Measurements from ENCODE around the gene ELOVL6. TPM values are rescaled to one million over a fixed set of nuclear protein-coding genes. Genes with fewer than 3 reads are reported as not detected.

ELOVL6 gene
- polyA plus RNA-seq, 1 donor from 2014 or later = 21.3 TPM

DNA sequence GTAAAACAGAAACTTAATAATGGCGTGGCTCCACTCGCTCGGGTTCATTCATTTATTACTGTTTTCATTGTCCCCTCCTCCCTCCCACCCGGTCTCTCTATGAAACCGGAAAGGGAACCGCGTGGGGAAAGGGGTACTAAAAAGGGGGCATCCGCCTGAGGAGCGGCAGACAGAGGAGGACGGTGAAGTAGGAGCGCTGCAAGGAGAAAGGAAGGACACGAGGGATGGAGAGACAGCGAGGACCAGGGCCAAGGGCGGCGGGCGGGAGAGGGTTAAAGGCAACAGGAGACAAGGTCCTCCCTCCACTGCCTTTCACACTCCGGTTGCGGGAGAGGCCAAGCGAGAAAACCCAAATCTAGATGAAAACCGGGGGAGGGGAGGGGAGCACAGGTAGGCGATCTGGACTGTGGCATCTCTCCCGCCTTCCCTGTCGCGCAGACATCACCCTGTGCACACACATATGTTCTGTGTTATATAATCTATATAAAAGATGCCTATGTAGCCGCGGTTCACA lies 829 bp downstream of the ELOVL6 start:
- TF ChIP-seq, protein P1, sequence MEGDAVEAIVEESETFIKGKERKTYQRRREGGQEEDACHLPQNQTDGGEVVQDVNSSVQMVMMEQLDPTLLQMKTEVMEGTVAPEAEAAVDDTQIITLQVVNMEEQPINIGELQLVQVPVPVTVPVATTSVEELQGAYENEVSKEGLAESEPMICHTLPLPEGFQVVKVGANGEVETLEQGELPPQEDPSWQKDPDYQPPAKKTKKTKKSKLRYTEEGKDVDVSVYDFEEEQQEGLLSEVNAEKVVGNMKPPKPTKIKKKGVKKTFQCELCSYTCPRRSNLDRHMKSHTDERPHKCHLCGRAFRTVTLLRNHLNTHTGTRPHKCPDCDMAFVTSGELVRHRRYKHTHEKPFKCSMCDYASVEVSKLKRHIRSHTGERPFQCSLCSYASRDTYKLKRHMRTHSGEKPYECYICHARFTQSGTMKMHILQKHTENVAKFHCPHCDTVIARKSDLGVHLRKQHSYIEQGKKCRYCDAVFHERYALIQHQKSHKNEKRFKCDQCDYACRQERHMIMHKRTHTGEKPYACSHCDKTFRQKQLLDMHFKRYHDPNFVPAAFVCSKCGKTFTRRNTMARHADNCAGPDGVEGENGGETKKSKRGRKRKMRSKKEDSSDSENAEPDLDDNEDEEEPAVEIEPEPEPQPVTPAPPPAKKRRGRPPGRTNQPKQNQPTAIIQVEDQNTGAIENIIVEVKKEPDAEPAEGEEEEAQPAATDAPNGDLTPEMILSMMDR (IDR thresholded peaks at IDR 0.05; ENCODE audit: poor library complexity, severe bottlenecking) = no peak
- TF ChIP-seq SMC3 (conservative IDR thresholded peaks at IDR 0.05; ENCODE audit: poor library complexity) (peak; percentile 10), EZH2 (IDR thresholded peaks at IDR 0.05; ENCODE audit: borderline replicate concordance, insufficient read depth, low read length, poor library complexity, severe bottlenecking) (no peak), RAD21 (conservative IDR thresholded peaks at IDR 0.05) (no peak), POLR2AphosphoS5 (IDR thresholded peaks at IDR 0.05) (peak; percentile 63), MXI1 (conservative IDR thresholded peaks at IDR 0.05; ENCODE audit: poor library complexity, severe bottlenecking) (peak; percentile 64), REST (IDR thresholded peaks at IDR 0.05; ENCODE audit: borderline replicate concordance) (no peak), TAF1 (IDR thresholded peaks at IDR 0.05; ENCODE audit: low read depth) (peak; percentile 34), EP300 (conservative IDR thresholded peaks at IDR 0.05; ENCODE audit: poor library complexity, severe bottlenecking) (no peak)
- H3K27ac ChIP-seq (ENCODE audit: low read length) = peak overlapping the region; percentile 92

GRCh38 chr4:110196871-110197528 lies 1.4 kb downstream of the ELOVL6 start:
- Histone ChIP-seq H3K4me2 (ENCODE audit: low read length) (peak overlapping the region; percentile 42), H3K9ac (ENCODE audit: low read length) (peak overlapping the region; percentile 90), H3K27ac (ENCODE audit: low read length) (peak overlapping the region; percentile 92), H3F3A (ENCODE audit: insufficient read depth, low read length, poor library complexity, severe bottlenecking) (peaks cover 6% of the 10 kb centered on the region), H3K9me3 (ENCODE audit: low read length) (no peaks in the 10 kb centered on the region), H3K27me3 (ENCODE audit: insufficient read depth, low read depth, low read length) (no peaks in the 10 kb centered on the region), H3K36me3 (ENCODE audit: insufficient read depth, low read length) (no peaks in the 10 kb centered on the region), H3K4me3 (ENCODE audit: low read length) (peak overlapping the region; percentile 90), H2AFZ (ENCODE audit: low read depth, low read length) (peak overlapping the region; percentile 51), H3K79me2 (replicated peaks; ENCODE audit: insufficient read depth, low read length) (peaks cover 50% of the 10 kb centered on the region), H3K9me2 (ENCODE audit: insufficient read depth, low read length) (no peaks in the 10 kb centered on the region), H4K20me1 (ENCODE audit: insufficient read depth) (no peaks in the 10 kb centered on the region)
- peak; percentile 17 for TF ChIP-seq POLR2AphosphoS5 (IDR thresholded peaks at IDR 0.05)
- no peak for TF ChIP-seq RAD21 (conservative IDR thresholded peaks at IDR 0.05)

More for the DNA sequence above, 829 bp downstream of the ELOVL6 start:
- Histone ChIP-seq H2AFZ (ENCODE audit: low read depth, low read length) (peak overlapping the region; percentile 63), H3K4me2 (ENCODE audit: low read length) (peak overlapping the region; percentile 42), H3K9me3 (ENCODE audit: low read length) (no peaks in the 10 kb centered on the region), H3K27me3 (ENCODE audit: insufficient read depth, low read depth, low read length) (no peaks in the 10 kb centered on the region), H3K79me2 (replicated peaks; ENCODE audit: insufficient read depth, low read length) (peaks cover 45% of the 10 kb centered on the region), H3F3A (ENCODE audit: insufficient read depth, low read length, poor library complexity, severe bottlenecking) (peaks cover 4% of the 10 kb centered on the region), H3K4me3 (ENCODE audit: low read length) (peak overlapping the region; percentile 90), H4K20me1 (ENCODE audit: insufficient read depth) (no peaks in the 10 kb centered on the region), H3K36me3 (ENCODE audit: insufficient read depth, low read length) (no peaks in the 10 kb centered on the region), H3K9me2 (ENCODE audit: insufficient read depth, low read length) (no peaks in the 10 kb centered on the region), H3K9ac (ENCODE audit: low read length) (peak overlapping the region; percentile 90)
